GM21825 (cell line): Measurements from ENCODE around the gene TREM2.
"Not testable (repeated sequence)": the region's sequence is repeated elsewhere in the genome, so short reads cannot be mapped to it uniquely, and the experiment has no call there.

Experiments used
- ATAC-seq: cut with Tn5 transposase; IDR thresholded peaks from one replicate; pipeline ENCODE4 v1.9.1; 2021; ENCODE audit warnings: mild to moderate bottlenecking, moderate library complexity; ENCODE audit not compliant: unreplicated experiment

TREM2 gene

DNA sequence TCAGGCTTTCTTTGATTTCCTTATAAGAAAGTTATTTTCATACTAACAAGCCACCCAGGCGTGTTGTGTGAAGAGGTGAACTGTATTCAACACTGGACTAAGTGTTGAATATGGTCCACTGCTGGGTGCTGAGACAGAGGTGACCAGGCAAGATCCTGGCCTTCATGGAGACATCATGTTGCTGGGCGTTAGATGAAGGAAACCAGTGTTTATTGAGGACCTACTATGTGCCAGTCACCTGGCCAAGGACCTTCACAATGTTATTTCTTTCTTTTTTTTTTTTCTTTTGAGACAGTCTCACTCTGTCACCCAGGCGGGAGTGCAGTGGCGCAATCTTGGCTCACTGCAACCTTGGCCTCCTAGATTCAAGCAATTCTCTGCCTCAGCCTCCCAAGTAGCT is 6.9 kb downstream of the TREM2 start:
- ATAC-seq, result no peak

DNA sequence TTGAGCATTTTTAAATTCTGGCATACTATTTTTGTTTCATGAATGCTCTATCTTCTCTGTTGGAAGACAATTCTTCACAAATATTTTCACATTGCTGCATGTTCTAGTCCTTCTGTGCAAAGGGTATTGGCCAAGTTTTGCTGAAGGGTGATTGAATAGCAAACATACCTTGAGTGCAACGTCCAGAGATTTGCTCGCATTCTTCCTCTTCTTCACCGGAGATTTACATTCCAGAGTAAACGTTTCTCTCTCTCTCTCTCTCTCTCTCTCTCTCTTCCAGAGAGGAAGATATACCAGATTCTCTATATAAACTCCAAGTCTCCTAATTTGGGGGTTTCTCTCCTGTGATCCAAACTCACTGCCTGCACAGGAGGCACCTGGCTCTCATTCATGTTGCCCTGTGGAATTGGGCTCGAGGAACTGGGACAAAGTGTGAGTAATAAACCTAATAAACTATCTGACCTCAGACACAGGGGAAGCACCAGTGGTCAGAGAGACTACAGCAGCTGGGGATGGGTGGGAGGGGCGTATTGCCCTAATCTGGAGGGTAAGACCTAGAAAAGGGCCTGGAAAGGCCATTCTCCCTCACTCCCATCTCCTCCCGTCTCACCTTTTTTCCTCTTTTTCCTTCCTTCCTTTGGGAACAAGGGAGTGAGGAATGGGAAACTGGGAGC is 7.6 kb downstream of the TREM2 start:
- ATAC-seq, result no peak

- ATAC-seq, result no peak
These were observed 8.8 kb downstream of the TREM2 start, which contains the start of gene TREML1 for GRCh38 chr6:41153992-41154625. TSS of gene TREML1 (minus strand) at chr6:41154347. CDS start at chr6:41154288, 59 bp downstream.

DNA sequence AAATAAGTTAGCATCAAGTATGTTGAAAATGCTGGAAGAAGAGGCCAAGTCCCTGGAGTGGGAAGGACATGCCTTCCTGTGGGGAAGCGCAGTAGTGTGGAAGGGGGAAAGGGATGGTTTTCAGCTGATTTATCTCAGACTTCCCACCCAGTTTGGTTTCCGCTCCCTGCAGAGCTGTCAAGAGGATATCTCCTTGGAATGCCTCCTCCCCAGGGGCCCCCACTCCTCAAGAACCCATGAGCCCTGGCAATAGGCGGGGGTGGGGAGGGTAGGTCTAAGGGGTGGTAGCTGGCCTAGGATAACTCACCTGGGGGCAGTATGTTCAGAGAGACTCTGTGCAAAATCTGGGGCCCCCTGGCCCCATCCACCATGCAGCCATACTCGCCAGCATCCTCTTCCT is 9.5 kb downstream of the TREM2 start:
- no peak for ATAC-seq

DNA sequence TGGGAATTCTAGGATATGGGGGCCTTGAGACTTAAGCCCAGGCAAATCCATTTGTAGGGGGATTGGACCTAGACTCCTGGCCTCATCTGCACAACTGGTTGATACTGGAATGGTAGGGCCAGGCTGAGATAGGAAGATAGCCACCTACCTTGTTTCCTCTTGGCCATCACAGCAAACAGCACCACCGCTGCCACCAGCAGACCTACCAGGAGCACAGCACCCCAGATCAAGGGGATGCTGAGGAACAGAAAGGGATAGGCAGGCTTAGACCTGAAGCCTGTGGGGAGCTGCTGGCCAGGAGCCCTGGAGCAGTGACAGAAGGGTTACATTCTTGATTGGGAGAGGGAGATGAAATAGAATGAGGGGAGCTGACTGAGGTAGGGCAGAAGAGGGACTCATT is 12.2 kb downstream of the TREM2 start:
- no peak for ATAC-seq

DNA sequence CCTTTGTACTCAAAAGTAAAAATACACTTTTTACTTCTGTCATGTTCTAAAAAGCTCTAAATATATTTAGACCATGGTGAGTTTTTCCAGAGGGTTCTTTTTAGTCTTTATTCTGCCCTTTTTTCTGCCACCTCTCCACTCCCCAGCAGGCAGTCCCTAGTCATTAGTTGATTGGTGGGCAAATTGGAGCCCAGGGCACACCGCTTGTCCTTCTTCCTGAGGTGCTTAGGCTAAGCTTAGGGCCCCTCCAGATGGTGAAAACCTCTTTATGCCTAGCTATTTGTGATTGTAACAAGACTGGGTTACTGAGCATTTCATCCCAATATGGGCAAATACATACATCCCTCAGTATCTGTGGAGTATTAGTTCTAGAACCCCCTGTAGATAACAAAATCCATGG is 15.0 kb downstream of the TREM2 start:
- ATAC-seq, result no peak

GRCh38 chr6:41136911-41137310 is 26.0 kb downstream of the TREM2 start:
- no peak for ATAC-seq

DNA sequence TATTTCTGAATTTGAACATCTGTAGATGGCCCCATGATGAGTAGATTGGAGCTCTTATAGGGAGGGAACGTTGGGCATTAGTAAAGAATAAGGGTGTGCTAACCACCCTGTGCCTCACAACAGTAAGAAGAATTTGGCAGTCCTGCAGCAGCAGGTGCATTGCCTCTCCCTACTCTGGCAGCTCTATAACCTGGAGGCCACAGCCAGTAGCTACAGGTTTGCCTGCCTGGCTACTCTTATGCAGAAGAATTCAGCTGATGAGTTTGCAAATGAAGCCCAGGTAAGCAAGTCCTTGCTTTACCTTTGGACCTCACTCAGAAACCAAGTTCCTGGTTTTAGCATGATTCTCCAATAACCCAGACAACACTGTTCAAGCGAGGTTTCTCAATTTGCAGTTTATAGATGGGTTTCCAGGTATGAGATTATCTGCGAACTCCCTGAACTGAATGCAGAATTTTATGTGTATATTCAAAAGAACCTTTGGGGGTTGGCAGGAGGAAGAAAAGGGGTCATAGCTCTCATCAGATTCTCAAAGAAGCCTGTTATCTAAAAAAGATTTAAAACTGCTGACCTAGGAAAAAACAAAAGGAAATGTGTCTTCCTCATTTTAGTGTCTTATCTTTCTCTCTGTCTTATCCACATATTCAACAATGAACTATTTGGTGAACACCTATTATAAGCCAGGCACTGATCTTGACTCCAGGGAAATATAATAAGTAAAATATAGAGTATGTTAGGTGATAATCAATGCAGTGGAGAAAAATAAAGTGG is 27.7 kb downstream of the TREM2 start:
- ATAC-seq, result no peak

DNA sequence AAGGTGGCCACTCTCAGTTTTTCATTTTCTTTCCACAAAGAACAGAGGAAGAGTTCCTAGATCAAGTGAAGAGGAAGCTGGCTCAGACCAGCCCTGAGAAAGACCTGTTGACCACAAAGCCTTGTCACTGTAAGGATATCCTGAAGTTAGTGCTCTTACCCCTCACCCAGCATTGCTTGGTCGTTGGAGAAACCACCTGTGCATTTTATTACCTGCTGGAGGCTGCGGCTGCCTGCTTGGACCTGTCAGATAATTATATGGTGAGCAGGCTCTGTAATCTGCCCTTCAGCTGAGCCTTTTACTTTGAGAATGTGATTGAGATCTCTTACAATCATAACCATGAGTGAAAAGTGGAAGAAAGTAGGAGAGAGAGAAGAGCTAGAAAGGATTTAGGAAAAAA is 30.7 kb downstream of the TREM2 start:
- ATAC-seq, result no peak

DNA sequence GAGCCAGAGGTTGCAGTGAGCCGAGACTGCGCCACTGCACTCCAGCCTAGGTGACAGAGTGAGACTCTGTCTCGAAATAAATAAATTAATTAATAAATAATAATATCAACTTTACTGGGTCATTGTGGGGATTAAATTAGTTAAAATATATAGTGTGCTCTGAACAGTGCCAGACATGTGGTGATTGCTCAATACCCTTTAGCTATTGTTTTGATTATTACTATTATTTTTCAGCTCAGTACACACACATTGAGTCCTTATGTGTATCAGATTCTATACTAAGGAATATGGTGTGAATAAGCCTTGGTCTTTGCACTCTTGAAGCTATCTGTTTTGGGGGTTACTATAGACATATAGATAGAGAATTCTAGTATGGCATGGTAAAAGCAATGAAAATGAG is 37.6 kb downstream of the TREM2 start:
- ATAC-seq, result no peak

DNA sequence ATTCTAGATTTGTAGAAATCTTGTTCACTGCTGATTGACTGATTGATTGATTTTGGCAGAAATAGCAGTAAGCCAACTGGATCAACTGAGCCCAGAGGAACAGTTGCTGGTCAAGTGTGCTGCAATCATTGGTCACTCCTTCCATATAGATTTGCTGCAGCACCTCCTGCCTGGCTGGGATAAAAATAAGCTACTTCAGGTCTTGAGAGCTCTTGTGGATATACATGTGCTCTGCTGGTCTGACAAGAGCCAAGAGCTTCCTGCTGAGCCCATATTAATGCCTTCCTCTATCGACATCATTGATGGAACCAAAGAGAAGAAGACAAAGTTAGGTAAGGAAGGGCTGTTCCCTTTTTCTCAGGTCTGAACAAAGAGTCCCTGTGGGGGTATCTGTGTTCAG is 40.0 kb downstream of the TREM2 start:
- no peak for ATAC-seq

GRCh38 chr6:41122373-41122772 is 40.5 kb downstream of the TREM2 start:
- ATAC-seq, result no peak

DNA sequence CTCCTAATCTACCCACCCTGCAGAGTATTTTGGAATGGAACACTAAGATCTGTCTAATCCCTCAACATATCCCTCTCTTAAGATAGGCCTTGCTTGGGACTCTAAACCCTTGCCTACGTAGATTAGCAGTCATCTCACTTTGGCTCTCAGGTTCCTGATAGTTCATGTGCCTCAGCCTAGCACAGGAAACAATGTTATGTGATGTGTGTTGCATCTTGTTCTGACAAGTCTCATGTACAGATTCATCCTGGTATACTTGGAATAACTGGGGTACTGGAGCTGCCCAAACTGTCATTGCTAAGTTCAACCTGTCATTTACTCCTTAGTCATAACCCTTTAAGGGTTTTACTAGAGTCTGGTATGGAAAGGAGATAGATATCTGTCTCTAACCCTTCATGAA is 42.9 kb downstream of the TREM2 start:
- ATAC-seq, result no peak

GRCh38 chr6:41119508-41119907 is 43.4 kb downstream of the TREM2 start:
- ATAC-seq, result no peak

GRCh38 chr6:41115027-41115426 is 47.9 kb downstream of the TREM2 start:
- not testable (repeated sequence) for ATAC-seq

DNA sequence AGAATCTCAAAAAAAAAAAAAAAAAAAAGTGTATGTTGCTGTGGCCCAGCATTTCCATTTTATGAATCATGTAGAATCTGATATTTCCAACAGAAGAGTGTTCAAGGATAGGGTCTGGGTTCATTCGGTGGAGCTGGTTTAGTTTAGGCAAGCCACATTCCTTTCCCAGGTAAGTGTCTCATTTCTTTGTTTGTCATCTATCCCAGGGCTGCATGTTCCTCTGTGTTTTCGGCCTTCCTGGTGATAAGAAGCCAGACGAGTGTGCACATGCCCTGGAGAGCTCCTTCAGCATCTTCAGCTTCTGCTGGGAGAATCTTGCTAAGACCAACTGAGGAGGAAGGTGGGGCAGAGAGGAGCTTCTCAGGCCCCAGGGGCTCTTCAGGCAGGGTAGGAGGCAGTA is 51.9 kb downstream of the TREM2 start:
- ATAC-seq, result no peak
